Heart left ventricle (tissue), 16 donors: ENCODE data around the gene DMXL2. TPM values are rescaled to one million over a fixed set of nuclear protein-coding genes. Genes with fewer than 3 reads are reported as not detected.

ENCODE experiments used
- ATAC-seq, 4 donors: fragments of 200-7000 bp; cut with Tn5 transposase; one replicate each; pipeline ENCODE4 v1.9.1; 2020 to 2022; ENCODE audit warnings: moderate library complexity in 4 of 4, mild to moderate bottlenecking in 3 of 4, moderate number of reproducible peaks in 1 of 4
- DNase-seq, 5 donors: peaks; one replicate each; pipeline ENCODE4 v3.0.0-alpha.2; 2020
- H3K27ac ChIP-seq, 12 donors: fragments of 200-600 bp; sonication (generic) in 4 of 12; one replicate each; pipeline versions ENCODE4 v1.5.0 to v1.8.0; 2016 to 2022; ENCODE audit warnings: mild to moderate bottlenecking in 2 of 12
- H3K27me3 ChIP-seq, 9 donors: fragments of 200-600 bp; sonication (generic) in 2 of 9; one replicate each; pipeline versions ENCODE4 v1.5.1 to v1.8.0; 2016 to 2022; ENCODE audit warnings: mild to moderate bottlenecking in 3 of 9
- H3K36me3 ChIP-seq, 9 donors: fragments of 200-600 bp; sonication (generic) in 2 of 9; one replicate each; pipeline versions ENCODE4 v1.5.0 to v1.8.0; 2018 to 2022; ENCODE audit warnings: mild to moderate bottlenecking in 2 of 9
- H3K4me1 ChIP-seq, 12 donors: fragments of 200-600 bp; sonication (generic) in 4 of 12; one replicate each; pipeline versions ENCODE4 v1.5.0 to v1.8.0; 2016 to 2022; ENCODE audit warnings: mild to moderate bottlenecking in 3 of 12
- H3K4me3 ChIP-seq, 12 donors: fragments of 200-600 bp; sonication (generic) in 4 of 12; one replicate each; pipeline versions ENCODE4 v1.5.0 to v1.8.0; 2017 to 2022; ENCODE audit warnings: mild to moderate bottlenecking in 9 of 12, moderate library complexity in 4 of 12
- H3K9me3 ChIP-seq, 12 donors: fragments of 200-600 bp; sonication (generic) in 4 of 12; one replicate each; pipeline versions ENCODE4 v1.5.0 to v1.8.0; 2016 to 2022; ENCODE audit warnings: mild to moderate bottlenecking in 1 of 12
- CTCF ChIP-seq, 12 donors: fragments of 200-600 bp; sonication (generic) in 4 of 12; IDR thresholded peaks; one replicate each; pipeline versions ENCODE4 v1.5.0 to v1.8.0; 2018 to 2022; ENCODE audit warnings: antibody characterized with exemption in 12 of 12, mild to moderate bottlenecking in 5 of 12
- POLR2A ChIP-seq, 2 donors: fragments of 450-650 bp; IDR thresholded peaks; one replicate each; pipeline ENCODE4 v1.6.1; 2017; ENCODE audit warnings: antibody characterized with exemption in 2 of 2, mild to moderate bottlenecking in 2 of 2, moderate library complexity in 2 of 2
- WGBS, 4 donors: extraction: QIAGEN DNeasy Blood & Tissue Kit in 2 of 4; methylation state at CpG; one replicate each; pipeline versions ENCODE4 v1.1.5 to v1.1.7; 2013 to 2018; 5-methylcytosine and 5-hydroxymethylcytosine counted together
- intact Hi-C, 10 donors: fragments of 100-400 bp; cut with DNase I; formaldehyde crosslinking; loops; one replicate each; pipeline versions ENCODE4 v1.11.1 to v1.14.2; 2022
- polyA plus RNA-seq, 2 donors: library from polyadenylated mRNA; stranded (reverse); fragments of 200-250 nt; gene quantifications; one replicate each; pipeline ENCODE4 v1.2.3, GENCODE V29; 2013
- total RNA-seq, 9 donors: library from RNA; depleted of rRNA in 2 of 9; stranded (reverse); fragments of >200 nt in 2 of 9; fragmentation: NEBNext Ultra II Directional in 3 of 9; extraction: Animal tissue kit (Norgen Biotek cat#: 25700) in 3 of 9; gene quantifications; one replicate each; pipeline versions ENCODE4 v1.1.0 to v1.2.4, GENCODE V29; 2016 to 2023
- donor health status: ischemic (EF 13 %, LVEDD 7.1; RV severe dilation, severe dysfunction).
- donor health status: healthy with polysubstance abuse.
- donor health status: DM: no; HTN: yes; CAD: no.
- donor health status: DM: no; HTN: no; CAD: no.
- donor health status: ischemic (EF 25% LVEDD 6.9; RV normal size, moderate dysfunction).
- donor health status: ischemic (EF 25% LVEDD 5.7; RV mildly dilated, moderate dysfunction).
- donor health status: healthy.
- donor health status: DM: yes; HTN: yes; CAD: no.
- donor health status: ischemic (EF 35%, LVEDD 5.7; RV mildly dilated, moderate dysfunction).
- donor health status: nonischemic (EF 11% LVEDD 7.7; RV severe dilation, severe dysfunction).
- donor health status: DM: yes; HTN: yes; CAD: no.
- donor health status: PGD.
- donor health status: ischemic (EF 29% LVEDD 5.4; RV normal size, mild dysfunction).
- donor health status: nonischemic (EF 23%, LVEDD 6.1; RV moderate dilation, normal function).

The DMXL2 gene
- total and polyA plus RNA-seq, 11 donors: 4.5 to 33.5 (median 7.7) TPM

GRCh38 chr15:51533672-51534398 is 88.7 kb downstream of the DMXL2 start:
- Histone ChIP-seq H3K4me1 (peaks cover 0 to 6% (median 0%) of the 10 kb centered on the region in 12 donors), H3K4me3 (no peak overlapping the region), H3K9me3 (peaks cover 0 to 14% (median 0%) of the 10 kb centered on the region in 12 donors), H3K27me3 (no peaks in the 10 kb centered on the region), H3K27ac (no peak overlapping the region), H3K36me3 (peaks cover 0 to 68% (median 12%) of the 10 kb centered on the region in 9 donors)
- 90 to 95% (median 93%) methylated on average over 4 of the region's 4 CpGs for WGBS, 4 donors
- ATAC-seq (no peak), DNase-seq (no peak)
- intact Hi-C loops: no loop called here
- TF ChIP-seq CTCF (IDR thresholded peaks at IDR 0.05) (no peak), POLR2A (IDR thresholded peaks at IDR 0.05) (no peak)

- intact Hi-C loops: no loop called here
- DNase-seq (no peak), ATAC-seq (no peak)
- peaks cover 0 to 6% (median 0%) of the 10 kb centered on the region in 12 donors for H3K4me1 ChIP-seq
- peaks cover 0 to 36% (median 5%) of the 10 kb centered on the region in 12 donors for H3K9me3 ChIP-seq
- TF ChIP-seq POLR2A (IDR thresholded peaks at IDR 0.05) (no peak), CTCF (IDR thresholded peaks at IDR 0.05) (no peak)
- no peaks in the 10 kb centered on the region for H3K27me3 ChIP-seq
- H3K4me3 ChIP-seq: no peak overlapping the region
- H3K27ac ChIP-seq: no peak overlapping the region
- 95 to 98% (median 98%) methylated on average over 5 of the region's 5 CpGs for WGBS, 4 donors
- H3K36me3 ChIP-seq: peaks cover 0 to 40% (median 3%) of the 10 kb centered on the region in 9 donors
These were observed 95.6 kb downstream of the DMXL2 start for GRCh38 chr15:51526955-51527354.

- ATAC-seq (no peak), DNase-seq (no peak)
- no peak overlapping the region for H3K4me3 ChIP-seq
- H3K27ac ChIP-seq: no peak overlapping the region
- intact Hi-C loops: no loop called here
- 92 to 97% (median 97%) methylated on average over 5 of the region's 5 CpGs for WGBS, 4 donors
- H3K4me1 ChIP-seq: peaks cover 0 to 1% (median 0%) of the 10 kb centered on the region in 12 donors
- TF ChIP-seq POLR2A (IDR thresholded peaks at IDR 0.05) (no peak), CTCF (IDR thresholded peaks at IDR 0.05) (no peak)
- H3K9me3 ChIP-seq: peaks cover 0 to 22% (median 5%) of the 10 kb centered on the region in 12 donors
- no peaks in the 10 kb centered on the region for H3K27me3 ChIP-seq
- H3K36me3 ChIP-seq: peaks cover 0 to 49% (median 0%) of the 10 kb centered on the region in 9 donors
These were observed 98.2 kb downstream of the DMXL2 start for GRCh38 chr15:51524376-51524775.

GRCh38 chr15:51516291-51516690 is 106.3 kb downstream of the DMXL2 start:
- Histone ChIP-seq H3K36me3 (peaks cover 0 to 55% (median 24%) of the 10 kb centered on the region in 9 donors), H3K9me3 (peaks cover 0 to 3% (median 0%) of the 10 kb centered on the region in 12 donors), H3K27ac (no peak overlapping the region), H3K4me3 (no peak overlapping the region), H3K27me3 (no peaks in the 10 kb centered on the region), H3K4me1 (no peaks in the 10 kb centered on the region)
- intact Hi-C loops: no loop called here
- WGBS, 4 donors: 94 to 100% (median 95%) methylated on average over 1 of the region's 1 CpG
- no peak for ATAC-seq
- DNase-seq: no peak
- no peak for TF ChIP-seq POLR2A (IDR thresholded peaks at IDR 0.05)
- no peak for TF ChIP-seq CTCF (IDR thresholded peaks at IDR 0.05)
